GM12873 (cell line): ENCODE data around the gene MYOF.

Experiments used
- CTCF ChIP-seq: IDR thresholded peaks from 2 replicates; pipeline ENCODE4 v1.5.1; 2012; ENCODE audit warnings: low read depth, mild to moderate bottlenecking, moderate library complexity, low read length, control low read depth; ENCODE audit not compliant: insufficient read depth; ENCODE audit errors: missing control alignments

Gene MYOF

GRCh38 chr10:93364966-93365365 is 117.2 kb downstream of the MYOF start:
- TF ChIP-seq CTCF: no peak

GRCh38 chr10:93363891-93364648 is 118.1 kb downstream of the MYOF start:
- TF ChIP-seq CTCF: no peak

GRCh38 chr10:93357680-93358079 is 124.5 kb downstream of the MYOF start:
- TF ChIP-seq CTCF: peak; percentile 63

- no peak for TF ChIP-seq CTCF
Measured at GRCh38 chr10:93356516-93356915, 125.6 kb downstream of the MYOF start.

GRCh38 chr10:93352638-93353383 is 129.3 kb downstream of the MYOF start:
- TF ChIP-seq CTCF: peak; percentile 47

GRCh38 chr10:93346694-93347093 is 135.4 kb downstream of the MYOF start:
- no peak for TF ChIP-seq CTCF

- no peak for TF ChIP-seq CTCF
Measured at GRCh38 chr10:93346108-93346507, 136.0 kb downstream of the MYOF start.
